Cardiac muscle cell (in vitro differentiated cells and primary cell): ENCODE data around the gene WDR72. TPM values are rescaled to one million over a fixed set of nuclear protein-coding genes. Genes with fewer than 3 reads are reported as not detected.

Source experiments
- DNase-seq, 2 donors: peaks; one replicate each; pipeline versions ENCODE4 v3.0.0 to v3.0.0-alpha.2; 2010 to 2017; ENCODE audit warnings: low read depth in 1 of 2, low spot score in 1 of 2
- H3K27ac ChIP-seq: fragments of 200-600 bp; sonication (generic); 2 replicates; pipeline ENCODE4 v1.5.1; 2016
- H3K27me3 ChIP-seq: fragments of 200-600 bp; sonication (generic); 2 replicates; pipeline ENCODE4 v1.6.0; 2016; ENCODE audit warnings: control low read depth
- H3K36me3 ChIP-seq: fragments of 200-600 bp; sonication (generic); 2 replicates; pipeline ENCODE4 v1.5.1; 2016; ENCODE audit warnings: control low read depth
- H3K4me1 ChIP-seq: fragments of 200-600 bp; sonication (generic); 2 replicates; pipeline ENCODE4 v1.8.1; 2017; ENCODE audit warnings: low read depth, mild to moderate bottlenecking, mixed run types
- H3K4me3 ChIP-seq: fragments of 200-600 bp; sonication (generic); 2 replicates; pipeline ENCODE4 v1.5.1; 2016; ENCODE audit warnings: mild to moderate bottlenecking
- H3K9me3 ChIP-seq: fragments of 200-600 bp; sonication (generic); 2 replicates; pipeline ENCODE4 v1.5.1; 2017; ENCODE audit warnings: low read depth, mild to moderate bottlenecking, control low read depth
- polyA plus RNA-seq: library from polyadenylated mRNA; unstranded; fragments of >200 nt; fragmentation: Nextera tagmentation; extraction: Ambion mirVana; gene quantifications from 2 replicates; pipeline ENCODE4 v1.2.1, GENCODE V29; 2016
- total RNA-seq: library from RNA; depleted of rRNA; stranded (reverse); fragments of >200 nt; gene quantifications from 2 replicates; pipeline ENCODE4 v1.2.3, GENCODE V29; 2016
- TF ChIP-seq, protein P1 (sequence below): IDR thresholded peaks from 2 replicates; pipeline ENCODE4 v1.5.1; 2012; ENCODE audit warnings: low read depth, mild to moderate bottlenecking, low read length

Gene WDR72
- total and polyA plus RNA-seq, 2 experiments from 2014 or later = 4.5 to 8.9 TPM

- no peaks in the 10 kb centered on the region for H3K4me1 ChIP-seq
- no peaks in the 10 kb centered on the region for H3K36me3 ChIP-seq
- TF ChIP-seq, protein P1, sequence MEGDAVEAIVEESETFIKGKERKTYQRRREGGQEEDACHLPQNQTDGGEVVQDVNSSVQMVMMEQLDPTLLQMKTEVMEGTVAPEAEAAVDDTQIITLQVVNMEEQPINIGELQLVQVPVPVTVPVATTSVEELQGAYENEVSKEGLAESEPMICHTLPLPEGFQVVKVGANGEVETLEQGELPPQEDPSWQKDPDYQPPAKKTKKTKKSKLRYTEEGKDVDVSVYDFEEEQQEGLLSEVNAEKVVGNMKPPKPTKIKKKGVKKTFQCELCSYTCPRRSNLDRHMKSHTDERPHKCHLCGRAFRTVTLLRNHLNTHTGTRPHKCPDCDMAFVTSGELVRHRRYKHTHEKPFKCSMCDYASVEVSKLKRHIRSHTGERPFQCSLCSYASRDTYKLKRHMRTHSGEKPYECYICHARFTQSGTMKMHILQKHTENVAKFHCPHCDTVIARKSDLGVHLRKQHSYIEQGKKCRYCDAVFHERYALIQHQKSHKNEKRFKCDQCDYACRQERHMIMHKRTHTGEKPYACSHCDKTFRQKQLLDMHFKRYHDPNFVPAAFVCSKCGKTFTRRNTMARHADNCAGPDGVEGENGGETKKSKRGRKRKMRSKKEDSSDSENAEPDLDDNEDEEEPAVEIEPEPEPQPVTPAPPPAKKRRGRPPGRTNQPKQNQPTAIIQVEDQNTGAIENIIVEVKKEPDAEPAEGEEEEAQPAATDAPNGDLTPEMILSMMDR = no peak
- no peak for DNase-seq
- no peaks in the 10 kb centered on the region for H3K27me3 ChIP-seq
- H3K27ac ChIP-seq = no peak overlapping the region
- no peak overlapping the region for H3K4me3 ChIP-seq
- no peaks in the 10 kb centered on the region for H3K9me3 ChIP-seq
Observed at GRCh38 chr15:53472883-53473282, 286.6 kb downstream of the WDR72 start.

- no peaks in the 10 kb centered on the region for H3K36me3 ChIP-seq
- TF ChIP-seq, protein P1 = no peak
Observed at GRCh38 chr15:53472210-53472609, 287.3 kb downstream of the WDR72 start.

DNA sequence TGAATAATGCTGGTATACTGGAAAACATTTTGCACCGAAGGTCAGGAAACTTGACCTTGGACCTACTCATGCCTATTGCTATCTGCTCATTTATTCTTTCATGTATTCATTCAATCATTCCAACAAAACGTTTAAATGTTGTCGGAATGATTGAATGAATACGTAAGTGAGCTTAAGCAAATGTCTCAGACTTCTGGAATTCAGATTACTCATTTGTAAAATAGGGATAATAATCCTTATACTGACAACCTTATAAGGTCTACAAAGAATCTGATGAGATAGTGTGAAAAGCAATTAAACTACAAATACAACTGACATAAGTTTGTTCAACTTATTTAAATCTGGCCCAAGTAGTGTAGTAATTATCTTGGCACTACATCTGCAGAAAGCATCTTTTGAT lies 288.7 kb downstream of the WDR72 start:
- no peak for DNase-seq
- H3K27ac ChIP-seq = no peak overlapping the region
- no peaks in the 10 kb centered on the region for H3K4me1 ChIP-seq
- H3K9me3 ChIP-seq = no peaks in the 10 kb centered on the region
- H3K27me3 ChIP-seq = no peaks in the 10 kb centered on the region
- no peak overlapping the region for H3K4me3 ChIP-seq
- TF ChIP-seq, protein P1 = no peak
- H3K36me3 ChIP-seq = no peaks in the 10 kb centered on the region

More at GRCh38 chr15:53472210-53472609, 287.3 kb downstream of the WDR72 start:
- H3K9me3 ChIP-seq = no peaks in the 10 kb centered on the region
- DNase-seq = no peak
- H3K27ac ChIP-seq = no peak overlapping the region
- no peaks in the 10 kb centered on the region for H3K4me1 ChIP-seq
- H3K27me3 ChIP-seq = no peaks in the 10 kb centered on the region
- no peak overlapping the region for H3K4me3 ChIP-seq

DNA sequence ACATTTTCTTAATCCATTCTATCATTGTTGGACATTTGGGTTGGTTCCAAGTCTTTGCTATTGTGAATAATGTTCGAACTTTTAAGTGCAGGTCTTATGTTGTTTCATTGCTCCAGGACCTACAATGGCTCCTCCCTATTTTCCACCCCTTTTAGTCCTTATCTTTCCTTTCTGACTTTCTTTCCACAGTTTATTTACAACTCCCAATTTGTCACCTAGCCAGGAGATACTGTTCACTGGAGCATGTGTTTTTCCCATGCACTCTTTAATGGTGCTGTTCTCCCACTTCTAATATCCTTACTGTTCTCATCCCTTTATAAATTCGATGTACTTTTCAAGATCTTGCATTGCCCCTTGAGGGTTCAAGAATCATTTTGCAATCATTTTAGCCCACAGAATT lies 290.0 kb downstream of the WDR72 start:
- Histone ChIP-seq H3K4me1 (no peaks in the 10 kb centered on the region), H3K36me3 (no peaks in the 10 kb centered on the region), H3K27me3 (no peaks in the 10 kb centered on the region), H3K4me3 (no peak overlapping the region), H3K27ac (no peak overlapping the region), H3K9me3 (no peaks in the 10 kb centered on the region)
- no peak for DNase-seq
- TF ChIP-seq, protein P1 = no peak

Other genes starting within 250 kb of the WDR72 start
- under 0.01 TPM in 1 of 2 replicates, not detected in the other for gene UNC13C, start 218.8 kb upstream of the WDR72 start, total RNA-seq
- gene UNC13C, start 218.8 kb upstream of the WDR72 start, polyA plus RNA-seq = 0.06 TPM in 1 of 2 replicates, not detected in the other